NCI-H2227 (cell line): ENCODE results near the gene ENKD1.

Experiments used
- DNase-seq: peaks from one replicate; lab custom pipeline; 2025; ENCODE audit not compliant: unreplicated experiment; lab: John Stamatoyannopoulos, UW

Gene ENKD1

GRCh38 chr16:67651847-67652246 is 14.7 kb downstream of the ENKD1 start:
- no peak for DNase-seq

GRCh38 chr16:67651039-67651438 is 15.5 kb downstream of the ENKD1 start:
- DNase-seq: no peak

GRCh38 chr16:67650023-67650422 is 16.5 kb downstream of the ENKD1 start:
- no peak for DNase-seq

- DNase-seq: no peak
Measured at GRCh38 chr16:67649494-67649931, 17.0 kb downstream of the ENKD1 start.

GRCh38 chr16:67648764-67649407 is 17.7 kb downstream of the ENKD1 start:
- no peak for DNase-seq

GRCh38 chr16:67648088-67648763 is 18.3 kb downstream of the ENKD1 start:
- no peak for DNase-seq

- no peak for DNase-seq
Measured at GRCh38 chr16:67647681-67648080, 18.9 kb downstream of the ENKD1 start.

GRCh38 chr16:67647111-67647651 is 19.4 kb downstream of the ENKD1 start:
- no peak for DNase-seq

- DNase-seq: no peak
Measured at GRCh38 chr16:67645397-67646121, 21.0 kb downstream of the ENKD1 start.

- no peak for DNase-seq
Measured at GRCh38 chr16:67644038-67644437, 22.5 kb downstream of the ENKD1 start.

GRCh38 chr16:67641779-67642708 is 24.5 kb downstream of the ENKD1 start:
- no peak for DNase-seq

GRCh38 chr16:67637625-67638024 is 28.9 kb downstream of the ENKD1 start:
- no peak for DNase-seq

- DNase-seq: no peak
Measured at GRCh38 chr16:67636713-67637112, 29.8 kb downstream of the ENKD1 start.

- DNase-seq: no peak
Measured at GRCh38 chr16:67632415-67633172, 34.0 kb downstream of the ENKD1 start.

GRCh38 chr16:67628216-67628615 is 38.3 kb downstream of the ENKD1 start:
- DNase-seq: no peak

GRCh38 chr16:67613808-67614207 is 52.7 kb downstream of the ENKD1 start:
- peak; percentile 5 for DNase-seq
